ENCODE results near the gene FRMD1. TPM values are rescaled to one million over a fixed set of nuclear protein-coding genes. Genes with fewer than 3 reads are reported as not detected.

FRMD1 gene
- total and polyA plus RNA-seq, 2 donors (not counting 1 experiment from before 2014, with no cell fraction given) = not detected

GRCh38 chr6:168022488-168023321 is 56.3 kb downstream of the FRMD1 start:
- H4K20me1 ChIP-seq (ENCODE audit: control insufficient read depth, insufficient read depth, low read length, poor library complexity, severe bottlenecking) = no peaks in the 10 kb centered on the region
- ATAC-seq (ENCODE audit: low read depth) (no peak), DNase-seq (no peak)
- Mint-ChIP-seq H3K9me3 (ENCODE audit: insufficient read depth) (peaks cover 2% of the 10 kb centered on the region), H3K27ac (no peak overlapping the region), H3K4me1 (no peaks in the 10 kb centered on the region), H3K27me3 (no peaks in the 10 kb centered on the region), H3K4me3 (no peak overlapping the region)
- no peak overlapping the region for H2AFZ ChIP-seq (ENCODE audit: insufficient read depth, low read depth, low read length, poor library complexity, severe bottlenecking)
- no peaks in the 10 kb centered on the region for H3K4me1 ChIP-seq (ENCODE audit: control insufficient read depth in 2 of 2, insufficient read depth in 2 of 2, low read length in 2 of 2)
- no peaks in the 10 kb centered on the region for H3K27me3 ChIP-seq (replicated peaks in 1 of 4; ENCODE audit: control extremely low read depth in 1 of 4, control insufficient read depth in 3 of 4, insufficient read depth in 4 of 4, low read length in 3 of 4)
- intact Hi-C loops (cut with micrococcal nuclease) = no loop called here
- H3K9me3 ChIP-seq (ENCODE audit: control extremely low read depth in 1 of 3, control insufficient read depth in 2 of 3, insufficient read depth in 1 of 3, low read length in 2 of 3) = peaks cover 0 to 12% (median 0%) of the 10 kb centered on the region in 3 donors
- H3K9ac ChIP-seq (ENCODE audit: low read length) = no peak overlapping the region
- no peak overlapping the region for H3K27ac ChIP-seq (ENCODE audit: low read length in 2 of 2)
- no peak overlapping the region for H3K4me3 ChIP-seq (ENCODE audit: control extremely low read depth in 1 of 5, extremely low read depth in 1 of 5, insufficient read depth in 1 of 5, low read depth in 2 of 5, low read length in 4 of 5)
- no peak overlapping the region for H3K4me2 ChIP-seq (replicated peaks; ENCODE audit: low read depth, low read length, poor library complexity, severe bottlenecking)
- TF ChIP-seq, protein P1, sequence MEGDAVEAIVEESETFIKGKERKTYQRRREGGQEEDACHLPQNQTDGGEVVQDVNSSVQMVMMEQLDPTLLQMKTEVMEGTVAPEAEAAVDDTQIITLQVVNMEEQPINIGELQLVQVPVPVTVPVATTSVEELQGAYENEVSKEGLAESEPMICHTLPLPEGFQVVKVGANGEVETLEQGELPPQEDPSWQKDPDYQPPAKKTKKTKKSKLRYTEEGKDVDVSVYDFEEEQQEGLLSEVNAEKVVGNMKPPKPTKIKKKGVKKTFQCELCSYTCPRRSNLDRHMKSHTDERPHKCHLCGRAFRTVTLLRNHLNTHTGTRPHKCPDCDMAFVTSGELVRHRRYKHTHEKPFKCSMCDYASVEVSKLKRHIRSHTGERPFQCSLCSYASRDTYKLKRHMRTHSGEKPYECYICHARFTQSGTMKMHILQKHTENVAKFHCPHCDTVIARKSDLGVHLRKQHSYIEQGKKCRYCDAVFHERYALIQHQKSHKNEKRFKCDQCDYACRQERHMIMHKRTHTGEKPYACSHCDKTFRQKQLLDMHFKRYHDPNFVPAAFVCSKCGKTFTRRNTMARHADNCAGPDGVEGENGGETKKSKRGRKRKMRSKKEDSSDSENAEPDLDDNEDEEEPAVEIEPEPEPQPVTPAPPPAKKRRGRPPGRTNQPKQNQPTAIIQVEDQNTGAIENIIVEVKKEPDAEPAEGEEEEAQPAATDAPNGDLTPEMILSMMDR (IDR thresholded peaks at IDR 0.05) = no peak
- no peak for TF ChIP-seq EZH2 (IDR thresholded peaks at IDR 0.05; ENCODE audit: borderline replicate concordance, insufficient read depth, low read depth, low read length, poor library complexity, severe bottlenecking)
- H3K79me2 ChIP-seq (ENCODE audit: control insufficient read depth, insufficient read depth, low read length) = no peaks in the 10 kb centered on the region
- 90% methylated on average over 5 of the region's 7 CpGs for WGBS (ENCODE audit: insufficient coverage)
- CTCF ChIA-PET = no interaction called here
- POLR2A ChIA-PET = no interaction called here
- no peaks in the 10 kb centered on the region for H3K36me3 ChIP-seq (replicated peaks in 1 of 2; ENCODE audit: control extremely low read depth in 1 of 2, control insufficient read depth in 1 of 2, extremely low read depth in 1 of 2, insufficient read depth in 2 of 2, low read length in 1 of 2)

DNA sequence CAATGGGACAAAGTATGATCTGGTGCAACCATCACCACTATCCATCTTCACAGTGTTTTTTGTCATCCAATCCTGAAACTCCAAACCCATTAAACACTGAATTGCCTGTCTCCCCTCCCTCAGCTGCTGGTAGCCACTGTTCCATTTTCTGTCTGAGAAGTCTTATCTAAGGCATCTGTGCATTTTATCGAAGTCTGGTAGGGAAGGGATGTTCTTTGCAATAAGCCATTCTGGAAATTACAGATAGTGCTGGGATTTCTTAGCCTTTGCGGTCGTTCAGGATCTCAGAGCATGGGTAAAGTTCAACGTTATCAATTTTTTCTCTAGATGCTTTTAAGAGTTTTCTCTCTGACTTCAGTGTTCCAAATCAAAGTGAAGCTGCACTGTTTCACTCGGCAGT is 57.4 kb downstream of the FRMD1 start:
- ChIA-PET POLR2A (no interaction called here), CTCF (no interaction called here)
- no peak for ATAC-seq (ENCODE audit: low read depth)
- H3K79me2 ChIP-seq (ENCODE audit: control insufficient read depth, insufficient read depth, low read length) = no peaks in the 10 kb centered on the region
- H3K4me2 ChIP-seq (replicated peaks; ENCODE audit: low read depth, low read length, poor library complexity, severe bottlenecking) = no peak overlapping the region
- H3K9me3 ChIP-seq (ENCODE audit: control extremely low read depth in 1 of 3, control insufficient read depth in 2 of 3, insufficient read depth in 1 of 3, low read length in 2 of 3) = peaks cover 0 to 16% (median 0%) of the 10 kb centered on the region in 3 donors
- no peak overlapping the region for H3K4me3 ChIP-seq (ENCODE audit: control extremely low read depth in 1 of 5, extremely low read depth in 1 of 5, insufficient read depth in 1 of 5, low read depth in 2 of 5, low read length in 4 of 5)
- H3K4me1 Mint-ChIP-seq = no peaks in the 10 kb centered on the region
- TF ChIP-seq, protein P1 (IDR thresholded peaks at IDR 0.05) = no peak
- TF ChIP-seq EZH2 (IDR thresholded peaks at IDR 0.05; ENCODE audit: borderline replicate concordance, insufficient read depth, low read depth, low read length, poor library complexity, severe bottlenecking) = no peak
- H3K27ac ChIP-seq (ENCODE audit: low read length in 2 of 2) = no peak overlapping the region
- no peak overlapping the region for H2AFZ ChIP-seq (ENCODE audit: insufficient read depth, low read depth, low read length, poor library complexity, severe bottlenecking)
- no peaks in the 10 kb centered on the region for H3K27me3 ChIP-seq (replicated peaks in 1 of 4; ENCODE audit: control extremely low read depth in 1 of 4, control insufficient read depth in 3 of 4, insufficient read depth in 4 of 4, low read length in 3 of 4)
- H3K4me3 Mint-ChIP-seq = no peak overlapping the region
- intact Hi-C loops (cut with micrococcal nuclease) = no loop called here
- no peak for DNase-seq
- no peaks in the 10 kb centered on the region for H4K20me1 ChIP-seq (ENCODE audit: control insufficient read depth, insufficient read depth, low read length, poor library complexity, severe bottlenecking)
- H3K27me3 Mint-ChIP-seq = no peaks in the 10 kb centered on the region
- 86% methylated on average over 4 of the region's 5 CpGs for WGBS (ENCODE audit: insufficient coverage)
- no peak overlapping the region for H3K27ac Mint-ChIP-seq
- peaks cover 2% of the 10 kb centered on the region for H3K9me3 Mint-ChIP-seq (ENCODE audit: insufficient read depth)
- H3K4me1 ChIP-seq (ENCODE audit: control insufficient read depth in 2 of 2, insufficient read depth in 2 of 2, low read length in 2 of 2) = no peaks in the 10 kb centered on the region
- H3K9ac ChIP-seq (ENCODE audit: low read length) = no peak overlapping the region
- H3K36me3 ChIP-seq (replicated peaks in 1 of 2; ENCODE audit: control extremely low read depth in 1 of 2, control insufficient read depth in 1 of 2, extremely low read depth in 1 of 2, insufficient read depth in 2 of 2, low read length in 1 of 2) = no peaks in the 10 kb centered on the region
